ENCODE data around the gene COL12A1.

DNA sequence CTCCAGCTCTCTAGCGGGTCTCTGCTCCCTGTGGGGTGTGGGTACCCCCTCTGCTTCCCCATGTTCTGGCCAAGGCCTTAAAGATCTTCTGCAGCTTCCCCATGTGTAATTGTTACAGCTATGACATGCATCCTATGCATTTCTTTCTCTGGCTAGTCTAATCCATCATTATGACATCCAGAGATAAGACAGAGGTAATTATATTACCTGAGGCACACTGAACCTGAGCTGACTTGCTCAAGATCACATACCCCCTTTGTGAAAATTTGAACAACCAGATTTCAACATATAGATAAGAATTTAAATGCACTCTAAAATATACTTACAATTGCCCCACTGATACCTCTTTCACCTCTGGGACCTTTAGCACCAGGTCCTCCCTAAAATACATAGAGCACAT is 102.4 kb downstream of the COL12A1 start:
- no peak for TF ChIP-seq EP300 (IDR thresholded peaks at IDR 0.05)
- TF ChIP-seq, protein P1, sequence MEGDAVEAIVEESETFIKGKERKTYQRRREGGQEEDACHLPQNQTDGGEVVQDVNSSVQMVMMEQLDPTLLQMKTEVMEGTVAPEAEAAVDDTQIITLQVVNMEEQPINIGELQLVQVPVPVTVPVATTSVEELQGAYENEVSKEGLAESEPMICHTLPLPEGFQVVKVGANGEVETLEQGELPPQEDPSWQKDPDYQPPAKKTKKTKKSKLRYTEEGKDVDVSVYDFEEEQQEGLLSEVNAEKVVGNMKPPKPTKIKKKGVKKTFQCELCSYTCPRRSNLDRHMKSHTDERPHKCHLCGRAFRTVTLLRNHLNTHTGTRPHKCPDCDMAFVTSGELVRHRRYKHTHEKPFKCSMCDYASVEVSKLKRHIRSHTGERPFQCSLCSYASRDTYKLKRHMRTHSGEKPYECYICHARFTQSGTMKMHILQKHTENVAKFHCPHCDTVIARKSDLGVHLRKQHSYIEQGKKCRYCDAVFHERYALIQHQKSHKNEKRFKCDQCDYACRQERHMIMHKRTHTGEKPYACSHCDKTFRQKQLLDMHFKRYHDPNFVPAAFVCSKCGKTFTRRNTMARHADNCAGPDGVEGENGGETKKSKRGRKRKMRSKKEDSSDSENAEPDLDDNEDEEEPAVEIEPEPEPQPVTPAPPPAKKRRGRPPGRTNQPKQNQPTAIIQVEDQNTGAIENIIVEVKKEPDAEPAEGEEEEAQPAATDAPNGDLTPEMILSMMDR (IDR thresholded peaks at IDR 0.05), result no peak

All from tibial nerve (tissue), 4 donors.